ENCODE measurements around the gene SLC22A31.

Gene SLC22A31

DNA sequence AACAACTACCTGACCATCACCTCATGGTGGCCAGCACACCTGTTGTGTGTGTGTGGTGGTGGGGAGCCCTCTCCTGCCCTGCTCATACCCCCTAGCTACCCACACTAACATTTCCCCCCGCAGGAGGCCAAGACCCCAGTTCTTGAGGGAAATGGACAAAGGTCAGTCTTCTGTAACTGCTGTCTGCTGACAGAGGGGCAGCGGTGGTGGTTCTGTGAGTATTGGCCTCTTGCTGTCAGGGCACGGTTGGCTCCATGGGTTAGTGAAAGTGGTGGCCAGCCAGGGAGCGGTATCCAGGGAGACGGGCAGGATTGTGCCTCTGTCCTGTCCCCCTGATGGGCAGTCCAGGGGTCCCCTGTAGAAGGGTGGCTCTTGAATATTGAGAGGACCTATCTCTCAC lies 43.3 kb upstream of the SLC22A31 start (continued):
- TF ChIP-seq, protein P1, sequence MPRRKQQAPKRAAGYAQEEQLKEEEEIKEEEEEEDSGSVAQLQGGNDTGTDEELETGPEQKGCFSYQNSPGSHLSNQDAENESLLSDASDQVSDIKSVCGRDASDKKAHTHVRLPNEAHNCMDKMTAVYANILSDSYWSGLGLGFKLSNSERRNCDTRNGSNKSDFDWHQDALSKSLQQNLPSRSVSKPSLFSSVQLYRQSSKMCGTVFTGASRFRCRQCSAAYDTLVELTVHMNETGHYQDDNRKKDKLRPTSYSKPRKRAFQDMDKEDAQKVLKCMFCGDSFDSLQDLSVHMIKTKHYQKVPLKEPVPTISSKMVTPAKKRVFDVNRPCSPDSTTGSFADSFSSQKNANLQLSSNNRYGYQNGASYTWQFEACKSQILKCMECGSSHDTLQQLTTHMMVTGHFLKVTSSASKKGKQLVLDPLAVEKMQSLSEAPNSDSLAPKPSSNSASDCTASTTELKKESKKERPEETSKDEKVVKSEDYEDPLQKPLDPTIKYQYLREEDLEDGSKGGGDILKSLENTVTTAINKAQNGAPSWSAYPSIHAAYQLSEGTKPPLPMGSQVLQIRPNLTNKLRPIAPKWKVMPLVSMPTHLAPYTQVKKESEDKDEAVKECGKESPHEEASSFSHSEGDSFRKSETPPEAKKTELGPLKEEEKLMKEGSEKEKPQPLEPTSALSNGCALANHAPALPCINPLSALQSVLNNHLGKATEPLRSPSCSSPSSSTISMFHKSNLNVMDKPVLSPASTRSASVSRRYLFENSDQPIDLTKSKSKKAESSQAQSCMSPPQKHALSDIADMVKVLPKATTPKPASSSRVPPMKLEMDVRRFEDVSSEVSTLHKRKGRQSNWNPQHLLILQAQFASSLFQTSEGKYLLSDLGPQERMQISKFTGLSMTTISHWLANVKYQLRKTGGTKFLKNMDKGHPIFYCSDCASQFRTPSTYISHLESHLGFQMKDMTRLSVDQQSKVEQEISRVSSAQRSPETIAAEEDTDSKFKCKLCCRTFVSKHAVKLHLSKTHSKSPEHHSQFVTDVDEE (CRISPR knock-in tag; IDR thresholded peaks at IDR 0.05), result no peak
- TF ChIP-seq, protein P2, sequence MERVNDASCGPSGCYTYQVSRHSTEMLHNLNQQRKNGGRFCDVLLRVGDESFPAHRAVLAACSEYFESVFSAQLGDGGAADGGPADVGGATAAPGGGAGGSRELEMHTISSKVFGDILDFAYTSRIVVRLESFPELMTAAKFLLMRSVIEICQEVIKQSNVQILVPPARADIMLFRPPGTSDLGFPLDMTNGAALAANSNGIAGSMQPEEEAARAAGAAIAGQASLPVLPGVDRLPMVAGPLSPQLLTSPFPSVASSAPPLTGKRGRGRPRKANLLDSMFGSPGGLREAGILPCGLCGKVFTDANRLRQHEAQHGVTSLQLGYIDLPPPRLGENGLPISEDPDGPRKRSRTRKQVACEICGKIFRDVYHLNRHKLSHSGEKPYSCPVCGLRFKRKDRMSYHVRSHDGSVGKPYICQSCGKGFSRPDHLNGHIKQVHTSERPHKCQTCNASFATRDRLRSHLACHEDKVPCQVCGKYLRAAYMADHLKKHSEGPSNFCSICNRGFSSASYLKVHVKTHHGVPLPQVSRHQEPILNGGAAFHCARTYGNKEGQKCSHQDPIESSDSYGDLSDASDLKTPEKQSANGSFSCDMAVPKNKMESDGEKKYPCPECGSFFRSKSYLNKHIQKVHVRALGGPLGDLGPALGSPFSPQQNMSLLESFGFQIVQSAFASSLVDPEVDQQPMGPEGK (CRISPR knock-in tag; IDR thresholded peaks at IDR 0.05; ENCODE audit: borderline replicate concordance), result no peak
- no peak for TF ChIP-seq ISL1 (CRISPR knock-in tag; IDR thresholded peaks at IDR 0.05)
- TF ChIP-seq ZNF565 (CRISPR knock-in tag; conservative IDR thresholded peaks at IDR 0.05; ENCODE audit: low read depth), result no peak
- TF ChIP-seq TCF4 (CRISPR knock-in tag; IDR thresholded peaks at IDR 0.05; ENCODE audit: borderline replicate concordance), result no peak
- TF ChIP-seq PPARA (CRISPR knock-in tag; IDR thresholded peaks at IDR 0.05; ENCODE audit: borderline replicate concordance), result no peak
- TF ChIP-seq BACH2 (CRISPR knock-in tag; IDR thresholded peaks at IDR 0.05; ENCODE audit: borderline replicate concordance), result no peak

DNA sequence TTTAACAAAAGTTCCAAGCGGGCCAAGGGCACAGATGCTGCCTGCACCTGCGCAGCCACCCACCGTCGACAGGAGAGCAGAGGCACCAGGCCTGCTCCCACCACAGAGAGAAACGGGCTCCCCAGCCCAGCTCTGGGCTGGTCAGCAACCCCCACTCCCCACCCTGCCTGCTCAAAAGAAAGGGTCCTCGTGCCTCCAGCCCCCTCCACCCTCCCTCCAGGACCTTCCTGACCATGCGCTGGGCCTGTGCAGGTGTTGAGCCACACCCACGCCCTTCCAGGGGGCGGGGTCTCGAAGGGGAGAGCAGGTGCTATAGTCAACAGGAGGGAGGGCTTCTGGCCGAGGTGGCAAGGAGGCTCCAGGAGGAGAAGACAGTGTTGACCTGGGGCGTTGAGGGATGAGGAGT lies 42.5 kb upstream of the SLC22A31 start:
- TF ChIP-seq ESRRG (CRISPR knock-in tag; IDR thresholded peaks at IDR 0.05) (no peak), ARNTL (CRISPR knock-in tag; IDR thresholded peaks at IDR 0.05; ENCODE audit: borderline replicate concordance, low read depth) (no peak), ZFP30 (CRISPR knock-in tag; IDR thresholded peaks at IDR 0.05) (no peak), ZC3H10 (CRISPR knock-in tag; IDR thresholded peaks at IDR 0.05) (no peak), ZNF8 (CRISPR knock-in tag; IDR thresholded peaks at IDR 0.05) (no peak), ZNF70 (CRISPR knock-in tag; IDR thresholded peaks at IDR 0.05) (no peak), BACH2 (CRISPR knock-in tag; IDR thresholded peaks at IDR 0.05; ENCODE audit: borderline replicate concordance) (no peak), ZNF565 (CRISPR knock-in tag; conservative IDR thresholded peaks at IDR 0.05; ENCODE audit: low read depth) (no peak), ISL1 (CRISPR knock-in tag; IDR thresholded peaks at IDR 0.05) (no peak), CSDC2 (CRISPR knock-in tag; IDR thresholded peaks at IDR 0.05) (no peak), SNAI2 (CRISPR knock-in tag; IDR thresholded peaks at IDR 0.05) (no peak), GLIS3 (CRISPR knock-in tag; IDR thresholded peaks at IDR 0.05) (no peak)
- TF ChIP-seq, protein P2 (CRISPR knock-in tag; IDR thresholded peaks at IDR 0.05; ENCODE audit: borderline replicate concordance), result no peak
- TF ChIP-seq, protein P1 (CRISPR knock-in tag; IDR thresholded peaks at IDR 0.05), result no peak
- TF ChIP-seq, protein P3, sequence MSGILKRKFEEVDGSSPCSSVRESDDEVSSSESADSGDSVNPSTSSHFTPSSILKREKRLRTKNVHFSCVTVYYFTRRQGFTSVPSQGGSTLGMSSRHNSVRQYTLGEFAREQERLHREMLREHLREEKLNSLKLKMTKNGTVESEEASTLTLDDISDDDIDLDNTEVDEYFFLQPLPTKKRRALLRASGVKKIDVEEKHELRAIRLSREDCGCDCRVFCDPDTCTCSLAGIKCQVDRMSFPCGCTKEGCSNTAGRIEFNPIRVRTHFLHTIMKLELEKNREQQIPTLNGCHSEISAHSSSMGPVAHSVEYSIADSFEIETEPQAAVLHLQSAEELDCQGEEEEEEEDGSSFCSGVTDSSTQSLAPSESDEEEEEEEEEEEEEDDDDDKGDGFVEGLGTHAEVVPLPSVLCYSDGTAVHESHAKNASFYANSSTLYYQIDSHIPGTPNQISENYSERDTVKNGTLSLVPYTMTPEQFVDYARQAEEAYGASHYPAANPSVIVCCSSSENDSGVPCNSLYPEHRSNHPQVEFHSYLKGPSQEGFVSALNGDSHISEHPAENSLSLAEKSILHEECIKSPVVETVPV (CRISPR knock-in tag; IDR thresholded peaks at IDR 0.05), result no peak
- ATAC-seq, result no peak

DNA sequence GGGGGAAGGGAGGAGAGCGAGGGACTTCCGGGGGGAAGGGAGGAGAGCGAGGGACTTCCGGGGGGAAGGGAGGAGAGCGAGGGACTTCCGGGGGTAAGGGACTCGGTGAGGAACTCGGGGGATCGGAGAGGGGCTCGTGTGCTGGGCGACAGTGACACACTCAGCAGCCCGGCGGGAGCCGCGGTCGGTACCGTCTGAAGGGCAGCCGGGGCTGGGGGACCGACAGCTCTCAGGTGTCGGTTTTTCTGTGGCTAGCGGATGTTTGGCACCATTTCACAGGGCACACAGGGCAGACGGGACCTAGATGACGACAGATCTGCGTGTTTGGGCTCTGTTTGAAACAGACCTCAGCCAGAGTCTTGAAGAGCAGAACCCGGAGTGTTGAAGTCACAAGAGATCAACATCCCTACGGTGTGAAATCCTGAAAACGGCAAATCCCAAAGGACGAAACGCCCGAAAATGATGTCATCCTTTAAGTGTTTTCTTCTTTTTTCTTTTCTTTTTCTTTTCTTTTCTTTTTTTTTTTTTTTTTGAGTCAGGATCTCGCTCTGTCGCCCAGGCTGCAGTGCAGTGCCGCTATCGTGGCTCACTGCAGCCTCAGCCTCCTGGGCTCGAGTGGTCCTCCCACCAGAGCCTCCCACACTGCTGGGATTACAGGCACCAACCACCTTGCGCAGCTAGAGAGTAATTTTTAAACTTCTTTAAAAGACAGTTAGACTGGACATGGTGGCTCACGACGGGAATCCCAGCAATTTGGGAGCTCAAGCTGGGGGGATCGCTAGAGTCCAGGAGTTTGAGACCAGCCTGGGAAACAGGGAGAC lies 41.1 kb upstream of the SLC22A31 start:
- TF ChIP-seq ZFP3 (CRISPR knock-in tag; IDR thresholded peaks at IDR 0.05), result 0 out of 2 replicates have a peak, but pooled peaks have one; percentile 21
- TF ChIP-seq ESRRG (CRISPR knock-in tag; IDR thresholded peaks at IDR 0.05), result peak; percentile 54; the same call in 1 of the 2 replicates
- no peak for TF ChIP-seq TCF4 (CRISPR knock-in tag; IDR thresholded peaks at IDR 0.05; ENCODE audit: borderline replicate concordance)
- ATAC-seq, result peak; percentile 76
